Neural progenitor cell (in vitro differentiated cells): ENCODE results near the gene KDM3A.

Source experiments
- EZH2 ChIP-seq: fragments of 200-600 bp; sonication (generic); IDR thresholded peaks from 2 replicates; pipeline ENCODE4 v1.6.1; 2017; ENCODE audit warnings: antibody characterized with exemption, mild to moderate bottlenecking, moderate library complexity
- EZH2phosphoT487 ChIP-seq: fragments of 200-600 bp; sonication (generic); IDR thresholded peaks from 2 replicates; pipeline ENCODE4 v1.6.1; 2017; ENCODE audit warnings: antibody characterized with exemption
- TF ChIP-seq, protein P1 (sequence below): fragments of 200-600 bp; sonication (generic); IDR thresholded peaks from 2 replicates; pipeline ENCODE4 v1.5.1; 2017; ENCODE audit warnings: antibody characterized with exemption, mild to moderate bottlenecking

DNA sequence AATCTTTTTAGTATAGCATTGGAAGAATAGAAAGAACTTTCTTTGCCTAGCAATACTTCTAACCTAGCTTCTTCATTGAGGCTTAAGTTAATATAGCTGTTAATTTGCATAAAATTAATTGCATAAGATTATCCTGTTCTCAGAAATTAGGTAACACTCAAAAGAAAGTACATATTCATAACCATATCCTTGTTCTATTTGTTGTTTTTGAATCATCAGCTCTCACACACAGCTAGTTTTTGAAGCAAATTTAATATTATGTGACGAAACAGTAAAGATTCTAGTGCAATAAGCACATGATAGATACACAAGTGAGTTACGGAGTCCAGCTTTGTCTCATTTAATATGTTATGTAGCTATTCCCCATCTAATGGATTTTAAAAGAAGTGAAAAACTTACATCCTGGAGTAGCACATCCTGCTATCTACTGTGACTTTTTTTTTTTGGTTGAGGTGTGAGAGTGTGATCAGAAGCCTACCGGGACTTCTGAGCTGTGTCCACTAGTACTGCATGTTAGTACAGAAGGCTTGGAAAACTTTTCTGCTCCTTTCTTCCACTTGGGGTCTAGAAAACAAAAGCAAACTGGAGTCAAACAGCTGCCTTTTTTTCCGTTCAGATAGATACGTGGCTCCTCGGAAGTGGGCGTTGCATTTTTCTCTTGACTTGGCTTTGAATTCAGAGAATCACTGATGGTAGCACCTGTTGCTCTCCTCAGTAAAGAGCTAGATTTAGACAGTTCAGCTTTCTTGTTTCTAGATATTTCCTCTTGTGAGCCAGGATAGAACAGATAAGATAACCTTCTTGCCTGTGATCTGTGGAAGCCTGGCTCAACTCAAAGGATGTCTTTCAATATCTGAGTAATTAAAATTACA, 27.2 kb downstream of the KDM3A start:
- TF ChIP-seq, protein P1, sequence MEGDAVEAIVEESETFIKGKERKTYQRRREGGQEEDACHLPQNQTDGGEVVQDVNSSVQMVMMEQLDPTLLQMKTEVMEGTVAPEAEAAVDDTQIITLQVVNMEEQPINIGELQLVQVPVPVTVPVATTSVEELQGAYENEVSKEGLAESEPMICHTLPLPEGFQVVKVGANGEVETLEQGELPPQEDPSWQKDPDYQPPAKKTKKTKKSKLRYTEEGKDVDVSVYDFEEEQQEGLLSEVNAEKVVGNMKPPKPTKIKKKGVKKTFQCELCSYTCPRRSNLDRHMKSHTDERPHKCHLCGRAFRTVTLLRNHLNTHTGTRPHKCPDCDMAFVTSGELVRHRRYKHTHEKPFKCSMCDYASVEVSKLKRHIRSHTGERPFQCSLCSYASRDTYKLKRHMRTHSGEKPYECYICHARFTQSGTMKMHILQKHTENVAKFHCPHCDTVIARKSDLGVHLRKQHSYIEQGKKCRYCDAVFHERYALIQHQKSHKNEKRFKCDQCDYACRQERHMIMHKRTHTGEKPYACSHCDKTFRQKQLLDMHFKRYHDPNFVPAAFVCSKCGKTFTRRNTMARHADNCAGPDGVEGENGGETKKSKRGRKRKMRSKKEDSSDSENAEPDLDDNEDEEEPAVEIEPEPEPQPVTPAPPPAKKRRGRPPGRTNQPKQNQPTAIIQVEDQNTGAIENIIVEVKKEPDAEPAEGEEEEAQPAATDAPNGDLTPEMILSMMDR: no peak
- TF ChIP-seq EZH2 (no peak), EZH2phosphoT487 (no peak)
